CD4-positive, alpha-beta T cell treated with Interleukin-4 for 1 hour (primary cell): ENCODE data around the gene TRANK1.
"Not testable (repeated sequence)": the region's sequence is repeated elsewhere in the genome, so short reads cannot be mapped to it uniquely, and the experiment has no call there.

Experiments used
- DNase-seq, 2 donors: peaks; one replicate each; pipeline ENCODE4 v3.0.0-alpha.2; 2020 to 2022

TRANK1 gene

GRCh38 chr3:36911990-36912804, 32.7 kb downstream of the TRANK1 start:
- DNase-seq: peak; percentile 49 to 66

GRCh38 chr3:36909666-36910065, 35.2 kb downstream of the TRANK1 start:
- DNase-seq: no peak

DNA sequence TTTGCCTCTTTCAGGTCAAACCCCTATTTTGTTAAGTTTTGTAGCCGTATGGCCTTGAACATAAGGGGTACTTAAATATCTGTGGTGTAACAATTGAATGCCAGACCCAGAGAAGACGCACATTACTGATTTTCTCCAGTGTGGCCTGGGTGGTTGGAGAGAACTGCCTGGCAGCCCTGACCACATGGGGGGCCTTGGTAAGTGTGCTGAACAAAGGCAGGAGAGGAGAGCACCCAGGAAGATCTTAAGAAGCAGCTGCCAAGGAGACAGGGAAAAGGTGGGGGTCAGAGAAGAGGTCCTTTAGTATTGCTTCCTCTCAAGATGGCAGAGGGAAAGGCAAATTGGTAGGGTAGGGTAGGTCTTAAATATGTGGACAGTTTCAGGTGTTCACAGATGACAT, 35.7 kb downstream of the TRANK1 start:
- DNase-seq: no peak

DNA sequence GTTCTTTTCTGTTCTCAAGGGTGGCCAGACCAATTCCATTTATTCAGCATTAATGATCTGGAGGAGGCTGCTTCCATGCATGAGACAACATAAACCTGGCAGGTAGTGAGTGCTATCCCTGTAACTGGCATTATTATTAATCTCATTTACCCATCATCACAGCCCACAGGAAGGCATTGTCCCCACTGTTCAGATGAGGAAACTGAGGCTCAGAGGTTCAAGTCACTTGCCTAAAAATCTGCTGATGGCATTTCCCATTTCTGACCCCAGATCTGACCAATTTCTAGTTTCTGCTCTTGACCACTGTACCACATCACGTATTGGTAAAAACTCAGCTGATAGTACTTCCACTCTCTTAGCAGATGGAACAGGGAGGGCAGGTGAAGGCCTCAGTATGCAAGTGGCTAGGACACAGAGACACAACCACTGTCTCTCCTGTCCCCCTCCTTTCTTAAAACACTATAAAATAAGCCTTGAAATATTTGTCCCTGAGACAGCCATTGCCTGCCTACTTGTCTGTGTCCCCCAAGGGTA, 36.1 kb downstream of the TRANK1 start:
- DNase-seq: no peak

DNA sequence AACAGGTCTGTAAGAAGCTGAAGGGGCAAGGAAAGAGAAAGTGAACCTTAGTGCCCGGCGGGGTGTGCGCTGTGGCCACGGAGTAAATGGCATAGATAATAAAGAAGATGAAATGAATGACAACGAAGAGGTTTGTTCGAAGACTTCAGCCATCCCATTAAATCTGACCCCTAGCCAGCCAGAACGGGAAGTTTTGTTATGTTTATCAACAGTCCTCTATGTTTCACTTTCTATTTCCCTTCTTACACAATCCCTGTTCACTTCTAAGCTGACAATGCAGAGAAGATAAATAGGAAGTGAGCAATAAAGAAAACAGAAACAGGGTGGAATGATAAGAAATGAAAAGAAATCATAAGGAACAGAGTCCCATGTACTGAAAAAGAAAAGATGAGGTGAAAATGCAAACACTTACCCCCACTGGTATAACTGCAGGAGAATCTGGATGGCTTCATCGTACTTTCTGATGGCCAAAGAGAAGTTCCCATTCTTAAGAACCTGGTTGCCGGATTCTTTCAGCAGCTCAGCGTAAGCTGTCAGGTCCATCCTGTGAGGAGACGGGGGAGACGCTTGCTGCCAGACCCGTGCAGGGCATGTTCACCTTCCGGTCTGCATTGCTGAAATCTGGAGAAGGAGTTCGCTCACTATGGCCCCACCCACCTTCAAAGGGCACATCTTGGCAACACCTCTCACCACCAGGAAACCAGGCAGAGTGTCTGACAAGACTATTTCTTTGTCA, 36.8 kb downstream of the TRANK1 start:
- peak; percentile 68 to 79 for DNase-seq

GRCh38 chr3:36906504-36907149, 38.2 kb downstream of the TRANK1 start:
- DNase-seq: peak in 1 of 2 donors; percentile 47

GRCh38 chr3:36905545-36905944, 39.3 kb downstream of the TRANK1 start:
- DNase-seq: no peak

DNA sequence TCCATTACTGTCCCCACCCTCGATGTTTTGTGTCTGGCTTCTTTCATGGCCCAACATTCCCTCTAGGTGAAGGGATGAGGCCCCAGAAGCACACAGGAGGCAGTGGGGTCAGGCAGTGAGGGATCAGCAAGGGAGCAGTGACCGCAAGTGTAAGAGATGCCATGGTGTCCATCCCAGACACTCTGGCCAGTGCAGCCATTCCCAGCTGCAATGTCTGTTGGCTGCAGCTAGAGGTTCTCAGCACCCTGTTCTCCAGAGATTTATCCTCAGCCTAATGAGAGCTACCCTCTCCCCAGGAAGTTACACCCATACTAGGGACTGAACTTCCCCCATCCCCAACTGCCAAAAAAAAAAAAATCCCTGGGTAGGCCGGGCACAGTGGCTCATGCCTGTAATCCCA, 40.2 kb downstream of the TRANK1 start:
- DNase-seq: no peak

DNA sequence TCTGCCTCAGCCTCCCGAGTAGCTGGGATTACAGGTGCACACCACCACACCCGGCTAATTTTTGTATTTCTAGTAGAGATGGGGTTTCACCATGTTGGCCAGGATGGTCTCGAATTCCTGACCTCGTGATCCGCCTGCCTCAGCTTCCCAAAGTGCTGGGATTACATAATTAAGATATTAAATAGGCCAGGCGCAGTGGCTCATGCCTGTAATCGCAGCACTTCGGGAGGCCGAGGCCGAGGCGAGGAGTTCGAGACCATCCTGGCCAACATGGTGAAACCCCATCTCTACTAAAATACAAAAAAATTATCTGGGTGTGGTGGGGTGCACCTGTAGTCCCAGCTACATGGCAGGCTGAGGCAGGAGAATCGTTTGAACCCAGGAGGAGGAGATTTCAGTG, 40.8 kb downstream of the TRANK1 start:
- DNase-seq: not testable (repeated sequence)

- DNase-seq: peak in 1 of 2 donors; percentile 17
Measured at GRCh38 chr3:36903119-36903882, 41.6 kb downstream of the TRANK1 start.

- no peak for DNase-seq
Measured at GRCh38 chr3:36901588-36901987, 43.3 kb downstream of the TRANK1 start.

GRCh38 chr3:36900474-36901443, 44.1 kb downstream of the TRANK1 start:
- DNase-seq: peak in 1 of 2 donors; percentile 60

DNA sequence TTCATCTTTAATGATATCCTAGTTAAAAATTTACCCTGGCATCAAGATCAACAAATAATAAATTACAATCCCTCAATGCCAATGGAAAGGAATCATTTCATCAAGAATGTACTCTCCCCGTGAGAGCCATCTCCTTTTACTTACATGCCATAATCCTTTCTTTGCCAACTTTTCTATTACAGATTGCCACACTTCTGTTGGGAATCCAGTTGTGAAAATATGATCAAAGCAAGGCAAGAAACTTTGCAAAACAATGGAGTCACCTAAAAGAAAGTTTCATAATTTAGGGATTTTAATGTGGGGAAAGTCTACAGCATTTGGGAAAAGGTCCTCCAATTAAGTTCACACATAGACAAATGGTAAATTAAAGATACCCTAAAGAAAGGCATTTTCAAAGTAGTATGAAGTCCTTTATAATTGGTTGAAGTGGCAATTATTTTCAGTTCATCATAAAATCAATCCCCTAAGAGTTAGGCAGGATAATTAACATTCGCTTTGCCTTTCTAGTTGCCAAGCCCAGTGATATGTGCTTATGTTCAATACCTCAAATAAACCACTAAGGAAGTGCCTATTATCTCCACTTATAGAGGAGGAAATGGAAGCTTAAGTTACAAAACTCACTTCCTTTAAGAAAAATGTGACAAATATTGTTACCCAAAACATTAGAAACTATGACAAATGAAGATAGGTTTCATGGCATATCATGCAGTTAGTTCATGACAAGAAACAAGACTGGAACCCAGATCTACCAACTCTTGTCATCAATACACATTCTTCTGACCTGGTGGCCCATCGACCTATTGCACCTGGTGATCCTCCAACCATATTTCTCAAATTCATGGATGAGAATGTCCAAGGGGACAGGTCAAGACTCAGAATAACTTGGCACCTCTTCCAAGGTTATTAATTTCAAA, 49.1 kb downstream of the TRANK1 start:
- peak in 1 of 2 donors; percentile 32 for DNase-seq

DNA sequence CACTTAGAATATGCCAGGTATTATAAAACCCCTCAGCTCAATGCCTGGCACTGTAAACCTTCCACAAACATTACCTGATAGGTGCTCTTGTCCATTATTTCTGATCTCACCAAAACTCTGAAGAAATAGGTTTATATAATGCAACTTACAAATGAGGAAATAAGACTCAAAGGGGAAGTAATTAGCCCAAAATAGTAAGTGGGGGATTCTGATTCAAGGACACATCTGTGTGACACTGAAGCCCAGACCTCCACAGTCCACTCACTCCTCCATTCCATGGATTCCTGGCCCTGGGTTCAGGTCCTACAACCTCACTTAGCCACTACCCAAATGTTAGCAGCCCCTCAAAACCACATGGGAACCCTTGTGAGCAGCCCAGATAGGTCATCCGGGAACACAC, 49.9 kb downstream of the TRANK1 start:
- DNase-seq: peak in 1 of 2 donors; percentile 30

- DNase-seq: no peak
Measured at GRCh38 chr3:36893826-36894225, 51.0 kb downstream of the TRANK1 start.

- peak; percentile 75 to 79 for DNase-seq
Measured at GRCh38 chr3:36893137-36893557, 51.7 kb downstream of the TRANK1 start.

- no peak for DNase-seq
Measured at GRCh38 chr3:36892457-36893136, 52.3 kb downstream of the TRANK1 start.

DNA sequence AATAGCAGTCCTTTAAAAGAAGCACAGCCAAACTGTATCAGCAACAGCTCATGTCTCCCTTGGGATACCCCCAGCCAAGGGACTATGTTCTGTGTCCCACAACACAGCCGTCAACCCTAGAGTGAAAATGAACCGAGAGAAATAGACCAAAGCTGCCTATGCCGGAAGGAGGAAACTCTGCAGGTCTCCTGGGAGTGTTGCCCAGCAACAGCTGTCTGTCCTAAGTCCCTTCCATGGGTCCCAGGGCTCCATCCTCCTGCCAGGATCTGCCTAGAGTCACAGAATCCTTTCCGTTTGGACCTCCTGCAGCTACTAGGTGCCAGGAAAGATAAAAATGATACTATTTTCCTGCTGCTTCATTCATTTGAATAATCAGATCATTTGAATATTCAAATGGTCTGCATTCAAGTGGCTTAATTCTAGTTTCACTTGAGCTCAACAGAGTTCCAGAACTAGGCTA, 53.1 kb downstream of the TRANK1 start:
- DNase-seq: peak in 1 of 2 donors; percentile 47

GRCh38 chr3:36891097-36891496, 53.8 kb downstream of the TRANK1 start:
- DNase-seq: peak in 1 of 2 donors; percentile 19
